Endothelial cell of umbilical vein (primary cell): ENCODE measurements around the gene OR10R2. TPM values are rescaled to one million over a fixed set of nuclear protein-coding genes. Genes with fewer than 3 reads are reported as not detected.

Source experiments
- BruUV-seq: library from RNA; stranded (reverse); fragments of 400-500 nt; replicated peaks from 2 replicates; lab custom pipeline; 2021; lab: Mats Ljungman, UMichigan
- CTCF ChIA-PET: fragments of 300-600, 350-600 bp; sonication (Branson Sonifier 250); formaldehyde crosslinking; loops from one replicate; lab custom pipeline; 2021; ENCODE audit warnings: antibody characterized with exemption, inconsistent platforms; lab: Charles Lee
- POLR2A ChIA-PET: fragments of 300-600, 350-600 bp; sonication (Branson Sonifier 250); formaldehyde crosslinking; loops from one replicate; lab custom pipeline; 2021; ENCODE audit warnings: antibody characterized with exemption, inconsistent platforms; lab: Charles Lee
- DNase-seq: peaks from one replicate; pipeline ENCODE4 v3.0.0-alpha.2; 2011; ENCODE audit warnings: low read depth, low spot score
- FAIRE-seq: peaks from 2 replicates; lab custom pipeline; 2011; peaks lifted over from hg19 to GRCh38; lab: Jason Lieb, UNC
- H2AFZ ChIP-seq: 2 replicates; pipeline ENCODE4 v1.6.0; 2012; ENCODE audit warnings: low read depth, low read length, control low read depth, inconsistent platforms
- H3K27ac ChIP-seq: 2 replicates; pipeline ENCODE4 v1.5.1; 2011; ENCODE audit warnings: low read depth, mild to moderate bottlenecking, control low read depth, low read length, moderate library complexity; ENCODE audit not compliant: insufficient read depth
- H3K27me3 ChIP-seq, 2 experiments: 2 replicates each; pipeline versions ENCODE4 v1.6.0 to v1.6.1; 2011; ENCODE audit warnings: low read length in 2 of 2, mixed read lengths in 1 of 2; ENCODE audit not compliant: control insufficient read depth in 2 of 2, insufficient read depth in 2 of 2
- H3K36me3 ChIP-seq, 2 experiments: 2 replicates in 1 of 2; 3 replicates in 1 of 2; pipeline ENCODE4 v1.5.1; 2011; ENCODE audit warnings: low read length in 2 of 2, mild to moderate bottlenecking in 1 of 2, moderate library complexity in 1 of 2; ENCODE audit not compliant: control insufficient read depth in 2 of 2, insufficient read depth in 2 of 2; ENCODE audit errors: extremely low read depth in 1 of 2
- H3K4me1 ChIP-seq: 3 replicates; pipeline ENCODE4 v1.5.1; 2011; ENCODE audit warnings: mild to moderate bottlenecking, low read length; ENCODE audit not compliant: control insufficient read depth, insufficient read depth; ENCODE audit errors: extremely low read depth
- H3K4me2 ChIP-seq: 2 replicates; pipeline ENCODE4 v1.6.1; 2011; ENCODE audit warnings: low read length, control low read depth, mixed read lengths; ENCODE audit not compliant: insufficient read depth
- H3K4me3 ChIP-seq, 3 experiments: fragments of 200-600 bp in 1 of 3; sonication (generic), shearing (Covaris generic) in 1 of 3; replicated peaks in 1 of 3; 2 replicates each; pipeline ENCODE4 v1.5.1; 2011 to 2016; ENCODE audit warnings: control low read depth in 3 of 3, low read length in 3 of 3, mild to moderate bottlenecking in 2 of 3, inconsistent platforms in 1 of 3, low read depth in 1 of 3, moderate library complexity in 1 of 3; ENCODE audit not compliant: insufficient read depth in 1 of 3
- H3K79me2 ChIP-seq: 2 replicates; pipeline ENCODE4 v1.6.0; 2012; ENCODE audit warnings: low read length, inconsistent platforms; ENCODE audit not compliant: control insufficient read depth, insufficient read depth
- H3K9ac ChIP-seq: replicated peaks from 2 replicates; pipeline ENCODE3; 2011; ENCODE audit warnings: low read length, control low read depth; ENCODE audit not compliant: insufficient read depth; ENCODE audit errors: extremely low read depth
- H3K9me1 ChIP-seq: replicated peaks from 3 replicates; pipeline ENCODE4 v1.6.0; 2011; ENCODE audit warnings: mild to moderate bottlenecking, low read length; ENCODE audit not compliant: control insufficient read depth, insufficient read depth; ENCODE audit errors: extremely low read depth
- H3K9me3 ChIP-seq: replicated peaks from 2 replicates; pipeline ENCODE4 v1.5.1; 2012; ENCODE audit warnings: low read length, inconsistent platforms; ENCODE audit not compliant: control insufficient read depth, insufficient read depth
- H4K20me1 ChIP-seq: replicated peaks from 2 replicates; pipeline ENCODE3; 2011; ENCODE audit warnings: mild to moderate bottlenecking, low read length; ENCODE audit not compliant: control insufficient read depth, insufficient read depth; ENCODE audit errors: extremely low read depth
- EZH2 ChIP-seq: IDR thresholded peaks from 2 replicates; pipeline ENCODE4 v1.6.1; 2012; ENCODE audit warnings: borderline replicate concordance, low read depth, mild to moderate bottlenecking, moderate library complexity, low read length, inconsistent platforms; ENCODE audit not compliant: severe bottlenecking
- FOS ChIP-seq: IDR thresholded peaks from 2 replicates; pipeline ENCODE4 v1.6.1; 2011; ENCODE audit warnings: mild to moderate bottlenecking, low read length, moderate library complexity, borderline replicate concordance; ENCODE audit not compliant: insufficient read depth
- GATA2 ChIP-seq: IDR thresholded peaks from 2 replicates; pipeline ENCODE4 v1.7.0; 2011; ENCODE audit warnings: low read depth, mild to moderate bottlenecking, moderate library complexity, mixed read lengths, low read length; ENCODE audit not compliant: insufficient read length, insufficient read depth
- JUN ChIP-seq: IDR thresholded peaks from 2 replicates; pipeline ENCODE4 v1.6.1; 2011; ENCODE audit warnings: borderline replicate concordance, low read depth; ENCODE audit not compliant: insufficient read length, insufficient read depth
- MYC ChIP-seq: IDR thresholded peaks from one replicate; pipeline ENCODE4 v1.6.1; 2011; ENCODE audit warnings: mild to moderate bottlenecking, low read depth, low read length
- POLR2AphosphoS5 ChIP-seq: IDR thresholded peaks from 2 replicates; pipeline ENCODE4 v1.6.1; 2012; ENCODE audit warnings: low read depth, mild to moderate bottlenecking, control low read depth, low read length, moderate library complexity; ENCODE audit not compliant: insufficient read depth
- dilution Hi-C: fragments of 300-500 bp; cut with MboI; formaldehyde crosslinking; loops from one replicate; pipeline ENCODE4 v1.15.0; 2019; ENCODE audit warnings: low sequenced_read_pairs; ENCODE audit not compliant: extremely low pct_ligation_motif_present
- intact Hi-C: fragments of 100-400 bp; cut with micrococcal nuclease; formaldehyde crosslinking; loops from one replicate; pipeline ENCODE4 v1.10.0; 2022
- polyA plus RNA-seq, 4 experiments: library from polyadenylated mRNA; depleted of rRNA in 3 of 4; stranded (reverse) in 3 of 4; unstranded in 1 of 4; fragments of >200 nt; gene quantifications; 2 replicates each; pipeline versions ENCODE4 v1.2.1 to v1.2.3, GENCODE V29; 2011 to 2012; ENCODE audit warnings: missing spikeins in 1 of 4
- total RNA-seq: library from RNA; stranded (reverse); gene quantifications from 2 replicates; pipeline ENCODE4 v1.2.3, GENCODE V29; 2021
- TF ChIP-seq, protein P1 (sequence below), 2 donors: IDR thresholded peaks; 1 replicate in 1 of 2; 2 replicates in 1 of 2; pipeline ENCODE4 v1.5.1; 2011; ENCODE audit warnings: low read length in 2 of 2, mild to moderate bottlenecking in 2 of 2, moderate library complexity in 2 of 2, control low read depth in 1 of 2, inconsistent platforms in 1 of 2, low read depth in 1 of 2; ENCODE audit not compliant: insufficient read depth in 1 of 2; ENCODE audit errors: extremely low read depth in 1 of 2
- TF ChIP-seq, protein P2 (sequence below): IDR thresholded peaks from 2 replicates; pipeline ENCODE4 v1.6.1; 2011; ENCODE audit not compliant: insufficient read depth, insufficient read length

OR10R2 gene
- total and polyA plus RNA-seq, 2 donors (not counting 3 experiments of a cell fraction or from before 2014, with no cell fraction given) = not detected

DNA sequence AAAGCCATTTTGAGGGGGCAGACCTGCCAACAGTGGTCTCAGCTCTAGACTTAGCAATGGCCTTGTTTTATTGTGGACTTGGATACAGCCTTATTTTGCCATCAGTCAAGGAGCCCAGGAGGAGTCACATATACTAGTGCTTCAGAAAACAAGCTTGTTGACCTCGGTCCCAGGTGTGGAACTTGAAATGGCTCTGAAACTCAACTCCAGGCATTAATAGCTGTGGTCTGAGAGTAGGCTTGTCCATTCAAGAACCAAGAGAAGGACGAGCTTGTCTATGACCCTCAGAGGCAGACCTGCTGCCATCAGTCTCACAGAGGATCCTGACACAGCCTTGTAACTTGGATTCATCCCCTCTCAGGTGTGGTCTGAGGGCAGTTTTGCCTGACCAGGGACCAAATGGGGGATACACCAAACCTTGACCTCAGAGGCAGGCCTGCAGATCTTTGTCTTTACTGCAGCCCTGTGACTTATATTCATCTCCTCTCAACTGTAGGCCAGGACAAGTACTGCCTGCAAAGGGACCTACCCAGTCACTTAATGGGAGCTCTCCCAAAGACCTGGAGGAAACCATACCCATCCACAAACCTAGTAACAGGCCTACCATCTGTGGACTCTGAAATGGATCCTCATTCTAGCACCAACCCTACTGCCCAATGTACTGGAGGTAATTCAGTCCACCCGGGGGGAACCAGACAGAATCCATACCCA, 49.1 kb downstream of the OR10R2 start:
- Histone ChIP-seq H2AFZ (no peak overlapping the region), H3K27me3 (no peaks in the 10 kb centered on the region), H3K36me3 (no peaks in the 10 kb centered on the region), H3K4me2 (no peak overlapping the region), H3K79me2 (no peaks in the 10 kb centered on the region), H3K9me1 (no peaks in the 10 kb centered on the region), H3K9me3 (no peaks in the 10 kb centered on the region), H4K20me1 (no peaks in the 10 kb centered on the region), H3K27ac (no peak overlapping the region), H3K4me3 (no peak overlapping the region), H3K4me1 (no peaks in the 10 kb centered on the region), H3K9ac (no peak overlapping the region)
- FAIRE-seq = no peak
- intact Hi-C loops = no loop called here
- no peak for DNase-seq
- dilution Hi-C loops = no loop called here
- POLR2A ChIA-PET = no interaction called here
- no TSS peak for BruUV-seq
- CTCF ChIA-PET = interaction anchor here (1.6 to 2.7 kb wide), 2 partner anchors 15 to 317 kb away, joined by 4 to 9 read pairs; no protein-coding TSS in a partner anchor
- TF ChIP-seq, protein P1, sequence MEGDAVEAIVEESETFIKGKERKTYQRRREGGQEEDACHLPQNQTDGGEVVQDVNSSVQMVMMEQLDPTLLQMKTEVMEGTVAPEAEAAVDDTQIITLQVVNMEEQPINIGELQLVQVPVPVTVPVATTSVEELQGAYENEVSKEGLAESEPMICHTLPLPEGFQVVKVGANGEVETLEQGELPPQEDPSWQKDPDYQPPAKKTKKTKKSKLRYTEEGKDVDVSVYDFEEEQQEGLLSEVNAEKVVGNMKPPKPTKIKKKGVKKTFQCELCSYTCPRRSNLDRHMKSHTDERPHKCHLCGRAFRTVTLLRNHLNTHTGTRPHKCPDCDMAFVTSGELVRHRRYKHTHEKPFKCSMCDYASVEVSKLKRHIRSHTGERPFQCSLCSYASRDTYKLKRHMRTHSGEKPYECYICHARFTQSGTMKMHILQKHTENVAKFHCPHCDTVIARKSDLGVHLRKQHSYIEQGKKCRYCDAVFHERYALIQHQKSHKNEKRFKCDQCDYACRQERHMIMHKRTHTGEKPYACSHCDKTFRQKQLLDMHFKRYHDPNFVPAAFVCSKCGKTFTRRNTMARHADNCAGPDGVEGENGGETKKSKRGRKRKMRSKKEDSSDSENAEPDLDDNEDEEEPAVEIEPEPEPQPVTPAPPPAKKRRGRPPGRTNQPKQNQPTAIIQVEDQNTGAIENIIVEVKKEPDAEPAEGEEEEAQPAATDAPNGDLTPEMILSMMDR (IDR thresholded peaks at IDR 0.05; ENCODE audit: extremely low read depth in 1 of 2, insufficient read depth in 1 of 2, low read depth in 1 of 2, low read length in 2 of 2) = no peak
- no peak for TF ChIP-seq FOS
- no peak for TF ChIP-seq POLR2AphosphoS5
- no peak for TF ChIP-seq EZH2
- TF ChIP-seq JUN = no peak
- TF ChIP-seq MYC = no peak
- TF ChIP-seq, protein P2, sequence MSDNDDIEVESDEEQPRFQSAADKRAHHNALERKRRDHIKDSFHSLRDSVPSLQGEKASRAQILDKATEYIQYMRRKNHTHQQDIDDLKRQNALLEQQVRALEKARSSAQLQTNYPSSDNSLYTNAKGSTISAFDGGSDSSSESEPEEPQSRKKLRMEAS = no peak
- no peak for TF ChIP-seq GATA2
